ENCODE results near the gene TP53AIP1.

The TP53AIP1 gene, protein sequence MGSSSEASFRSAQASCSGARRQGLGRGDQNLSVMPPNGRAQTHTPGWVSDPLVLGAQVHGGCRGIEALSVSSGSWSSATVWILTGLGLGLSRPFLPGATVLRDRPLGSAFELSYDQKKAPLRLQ

DNA sequence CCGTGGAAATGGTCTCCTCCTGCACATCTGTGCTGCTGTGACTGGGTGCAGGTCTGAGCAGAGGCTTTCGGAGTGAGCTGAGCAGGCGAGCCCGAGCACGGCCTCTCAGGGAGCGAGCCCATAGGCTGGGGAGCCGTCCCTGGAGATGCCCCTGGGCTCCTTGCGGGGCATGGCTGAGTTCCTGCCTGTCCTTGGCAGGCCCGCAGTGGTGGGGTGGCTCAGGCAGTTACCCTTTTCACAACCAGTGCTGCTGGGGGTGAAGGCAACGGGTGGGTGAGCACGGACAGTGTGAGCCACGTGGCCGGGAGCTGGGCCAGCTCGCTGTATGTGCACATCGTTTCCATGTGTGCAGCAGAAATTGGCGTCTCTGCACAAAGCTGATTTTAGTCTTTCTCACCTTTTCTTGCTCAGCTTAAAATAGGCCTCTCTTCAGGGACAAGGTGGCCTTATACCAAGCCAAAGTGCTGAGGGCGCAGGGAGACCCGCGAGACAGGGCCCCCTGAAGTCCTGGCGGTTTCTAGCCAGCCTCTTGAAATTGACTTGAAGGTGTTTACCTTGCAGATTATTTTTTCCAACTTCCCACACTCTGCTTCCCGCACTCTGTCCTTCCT is at the start of gene TP53AIP1:
TSS of gene TP53AIP1 (minus strand) at position 55 of the 611 bp plus-strand sequence. CDS start 5,053 bp downstream, outside the sequence.
- Histone ChIP-seq H3K4me1 (ENCODE audit: control insufficient read depth, insufficient read depth, low read length) (no peaks in the 10 kb centered on the region), H3K4me3 (ENCODE audit: low read length) (no peak within 1 kb of the TSS)

DNA sequence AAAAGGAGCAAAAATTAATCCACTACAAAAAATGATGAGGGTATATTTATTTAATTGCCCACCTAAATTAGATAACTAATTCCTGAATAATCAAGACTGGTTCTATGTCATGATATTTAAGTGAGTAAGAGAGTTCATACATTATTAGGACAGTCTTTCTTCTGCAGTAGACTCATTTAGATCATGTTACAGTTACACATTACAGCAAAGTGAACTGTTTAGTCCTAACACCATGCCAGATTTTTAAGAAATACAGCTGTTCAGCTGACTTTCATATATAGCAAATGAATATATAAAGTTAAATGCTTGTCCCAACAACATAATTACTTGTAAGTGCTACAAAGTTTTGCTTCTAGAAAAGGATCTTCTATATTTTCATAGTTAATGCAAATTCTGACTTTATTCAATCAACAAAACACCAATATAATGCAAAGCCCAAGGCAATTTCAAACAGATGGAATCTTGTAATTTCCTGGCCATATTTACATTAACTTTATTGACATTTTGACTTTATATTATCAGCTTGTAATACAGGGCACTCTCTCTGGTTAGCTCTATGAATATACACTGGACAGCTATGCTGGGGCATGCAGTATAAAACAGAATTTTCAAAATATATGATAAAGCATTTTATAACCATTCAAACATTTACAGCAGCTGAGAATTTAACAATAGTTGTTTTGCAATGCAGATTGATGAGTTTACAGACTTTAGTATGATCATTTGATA is 45.7 kb upstream of the TP53AIP1 start:
- Histone ChIP-seq H3K4me3 (ENCODE audit: low read length) (no peak overlapping the region), H3K27me3 (ENCODE audit: control insufficient read depth, insufficient read depth, low read length) (no peaks in the 10 kb centered on the region), H3K9ac (ENCODE audit: low read length) (no peak overlapping the region), H3K27ac (ENCODE audit: low read depth, low read length) (no peak overlapping the region), H3K4me1 (ENCODE audit: control insufficient read depth, insufficient read depth, low read length) (no peaks in the 10 kb centered on the region), H3K36me3 (ENCODE audit: control insufficient read depth, insufficient read depth, low read length) (no peaks in the 10 kb centered on the region)

More for the DNA sequence above, at the start of gene TP53AIP1:
- H3K36me3 ChIP-seq (ENCODE audit: control insufficient read depth, insufficient read depth, low read length), result no peaks in the 10 kb centered on the region
- H3K27me3 ChIP-seq (ENCODE audit: control insufficient read depth, insufficient read depth, low read length), result no peaks in the 10 kb centered on the region
- H3K27ac ChIP-seq (ENCODE audit: low read depth, low read length), result no peak within 1 kb of the TSS
- no peak within 1 kb of the TSS for H3K9ac ChIP-seq (ENCODE audit: low read length)

DNA sequence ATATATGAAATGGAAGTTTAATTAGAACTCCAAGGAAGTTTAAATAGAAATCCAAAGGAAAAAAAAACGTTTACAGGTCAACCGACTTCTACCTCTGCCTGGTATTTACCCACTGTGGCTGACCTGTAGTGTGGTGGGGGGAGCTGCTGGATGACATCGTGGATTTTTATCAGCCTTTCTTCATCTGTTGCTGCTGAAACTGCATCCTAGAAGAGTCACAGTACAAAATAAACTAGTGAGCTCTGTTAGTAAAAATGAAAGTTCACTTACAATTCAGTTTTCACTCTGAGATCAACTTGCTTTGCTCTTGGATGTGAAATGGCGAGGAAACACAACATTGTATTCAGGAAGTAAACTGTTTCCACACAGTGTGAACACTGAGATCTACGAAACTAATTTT is 43.2 kb upstream of the TP53AIP1 start:
- no peak overlapping the region for H3K27ac ChIP-seq (ENCODE audit: low read depth, low read length)
- H3K9ac ChIP-seq (ENCODE audit: low read length), result no peak overlapping the region
- peaks cover 6% of the 10 kb centered on the region for H3K36me3 ChIP-seq (ENCODE audit: control insufficient read depth, insufficient read depth, low read length)
- H3K27me3 ChIP-seq (ENCODE audit: control insufficient read depth, insufficient read depth, low read length), result no peaks in the 10 kb centered on the region
- H3K4me1 ChIP-seq (ENCODE audit: control insufficient read depth, insufficient read depth, low read length), result no peaks in the 10 kb centered on the region
- no peak overlapping the region for H3K4me3 ChIP-seq (ENCODE audit: low read length)

DNA sequence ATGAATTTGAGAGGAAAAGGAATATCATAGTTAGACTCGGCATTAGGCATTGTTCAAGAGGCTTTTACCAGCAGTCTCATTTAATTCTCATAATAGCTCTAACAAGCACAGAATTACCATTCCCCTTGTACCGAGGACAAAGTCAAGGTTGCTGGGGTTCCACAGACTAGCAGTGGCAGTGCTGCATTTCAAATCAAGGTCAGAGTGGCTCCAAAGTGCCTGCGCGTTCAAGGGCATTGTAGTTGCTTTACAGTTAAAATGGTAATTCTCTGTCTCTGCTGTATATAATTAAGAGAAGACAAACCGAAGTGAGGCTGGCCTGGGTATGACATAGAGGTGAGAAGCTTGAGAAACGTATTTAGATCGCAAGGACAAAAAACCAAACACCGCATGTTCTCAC is 40.4 kb upstream of the TP53AIP1 start:
- Histone ChIP-seq H3K4me3 (ENCODE audit: low read length) (no peak overlapping the region), H3K9ac (ENCODE audit: low read length) (no peak overlapping the region), H3K27ac (ENCODE audit: low read depth, low read length) (no peak overlapping the region), H3K27me3 (ENCODE audit: control insufficient read depth, insufficient read depth, low read length) (no peaks in the 10 kb centered on the region), H3K4me1 (ENCODE audit: control insufficient read depth, insufficient read depth, low read length) (no peaks in the 10 kb centered on the region), H3K36me3 (ENCODE audit: control insufficient read depth, insufficient read depth, low read length) (peaks cover 6% of the 10 kb centered on the region)

DNA sequence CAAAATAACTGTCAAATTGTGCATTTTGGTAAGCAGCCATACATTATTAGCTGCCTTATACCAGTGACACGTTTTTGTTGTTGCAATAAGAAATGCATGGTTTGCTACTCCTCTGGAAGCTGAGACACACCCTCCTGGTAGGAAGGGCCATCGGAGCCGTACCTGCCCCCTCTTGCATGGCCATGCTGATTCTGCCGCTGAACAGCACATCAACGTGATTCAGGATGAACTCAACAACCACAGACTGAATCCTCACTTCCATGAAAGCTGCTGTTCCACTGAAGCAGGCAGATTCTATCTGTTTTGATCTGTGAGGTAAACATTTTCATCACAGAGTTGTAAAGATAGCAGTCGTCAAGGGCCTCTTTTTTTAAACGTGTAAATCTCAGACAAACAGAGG is 38.6 kb upstream of the TP53AIP1 start:
- Histone ChIP-seq H3K9ac (ENCODE audit: low read length) (no peak overlapping the region), H3K36me3 (ENCODE audit: control insufficient read depth, insufficient read depth, low read length) (peaks cover 6% of the 10 kb centered on the region), H3K4me1 (ENCODE audit: control insufficient read depth, insufficient read depth, low read length) (no peaks in the 10 kb centered on the region), H3K27me3 (ENCODE audit: control insufficient read depth, insufficient read depth, low read length) (no peaks in the 10 kb centered on the region), H3K27ac (ENCODE audit: low read depth, low read length) (no peak overlapping the region), H3K4me3 (ENCODE audit: low read length) (no peak overlapping the region)

DNA sequence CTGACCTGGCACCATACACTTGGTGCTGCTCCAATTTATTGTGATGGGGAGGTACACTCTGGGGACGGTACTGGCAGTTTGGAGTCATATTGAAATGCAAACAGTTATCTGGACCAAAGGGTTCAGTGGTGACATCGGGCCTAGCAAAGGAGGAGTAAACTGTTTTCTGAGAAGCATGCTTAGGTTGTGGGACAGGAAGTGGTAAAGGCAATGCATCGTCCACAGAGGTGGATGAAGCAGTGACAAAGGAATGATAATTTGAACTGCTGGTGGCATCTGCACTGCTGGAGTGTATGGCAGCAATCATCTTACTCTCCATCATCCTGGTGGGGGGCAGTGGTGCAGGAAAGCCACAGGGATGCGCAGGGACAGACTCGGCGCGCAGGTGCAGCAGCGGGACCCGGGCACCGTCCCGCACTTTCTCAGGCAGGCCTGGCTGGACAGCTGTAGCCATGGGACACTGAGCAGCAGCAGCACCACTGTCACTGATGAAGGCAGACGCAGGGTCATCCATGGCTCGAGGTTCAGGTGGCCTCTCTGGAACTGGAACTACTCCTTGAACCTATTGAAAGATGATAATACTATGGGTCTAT is 28.0 kb upstream of the TP53AIP1 start:
- Histone ChIP-seq H3K27ac (ENCODE audit: low read depth, low read length) (no peak overlapping the region), H3K4me1 (ENCODE audit: control insufficient read depth, insufficient read depth, low read length) (no peaks in the 10 kb centered on the region), H3K4me3 (ENCODE audit: low read length) (no peak overlapping the region), H3K9ac (ENCODE audit: low read length) (no peak overlapping the region), H3K36me3 (ENCODE audit: control insufficient read depth, insufficient read depth, low read length) (peaks cover 29% of the 10 kb centered on the region), H3K27me3 (ENCODE audit: control insufficient read depth, insufficient read depth, low read length) (no peaks in the 10 kb centered on the region)

DNA sequence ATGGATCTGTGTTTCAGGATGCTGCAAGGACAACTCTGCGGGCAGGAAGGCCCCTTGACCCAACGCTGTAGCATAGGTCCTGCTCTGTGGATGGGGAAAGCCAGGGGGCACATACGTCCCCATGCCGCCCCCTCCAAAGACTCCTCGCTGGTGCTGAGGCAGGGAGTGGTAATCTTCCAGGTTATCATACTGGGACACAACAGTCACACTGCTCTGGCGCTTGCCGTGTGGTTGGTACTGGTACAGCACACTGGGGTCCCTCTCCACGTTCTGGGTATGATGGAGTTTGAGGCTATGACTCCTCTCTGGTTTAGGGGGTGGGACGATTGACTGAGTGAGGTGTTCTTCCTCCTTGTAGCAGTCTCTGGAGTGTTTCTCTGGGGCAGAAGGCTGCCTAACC is 26.2 kb upstream of the TP53AIP1 start:
- Histone ChIP-seq H3K27ac (ENCODE audit: low read depth, low read length) (no peak overlapping the region), H3K27me3 (ENCODE audit: control insufficient read depth, insufficient read depth, low read length) (no peaks in the 10 kb centered on the region), H3K4me1 (ENCODE audit: control insufficient read depth, insufficient read depth, low read length) (no peaks in the 10 kb centered on the region), H3K36me3 (ENCODE audit: control insufficient read depth, insufficient read depth, low read length) (peaks cover 28% of the 10 kb centered on the region), H3K9ac (ENCODE audit: low read length) (no peak overlapping the region), H3K4me3 (ENCODE audit: low read length) (no peak overlapping the region)

DNA sequence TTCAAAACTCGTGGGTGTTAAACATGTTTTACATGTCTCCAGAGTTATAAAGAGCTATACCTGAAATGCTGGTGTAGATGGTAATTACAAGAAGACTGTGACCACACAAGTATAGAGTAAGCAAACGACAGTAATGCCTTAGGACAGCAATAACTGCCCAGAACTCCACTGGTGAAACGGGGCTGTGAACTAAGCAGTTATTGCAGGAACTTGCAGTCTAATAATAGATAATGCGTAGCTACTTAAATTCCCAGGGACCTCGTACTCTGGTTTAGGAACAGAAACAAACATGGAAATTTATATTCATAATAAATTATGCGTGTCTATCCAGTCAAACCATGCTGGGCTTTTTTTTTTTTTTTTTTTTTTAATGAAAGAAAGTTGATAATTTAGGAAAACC is 24.9 kb upstream of the TP53AIP1 start:
- H3K4me3 ChIP-seq (ENCODE audit: low read length), result no peak overlapping the region
- H3K9ac ChIP-seq (ENCODE audit: low read length), result no peak overlapping the region
- H3K36me3 ChIP-seq (ENCODE audit: control insufficient read depth, insufficient read depth, low read length), result peaks cover 22% of the 10 kb centered on the region
- H3K27ac ChIP-seq (ENCODE audit: low read depth, low read length), result no peak overlapping the region
- no peaks in the 10 kb centered on the region for H3K4me1 ChIP-seq (ENCODE audit: control insufficient read depth, insufficient read depth, low read length)
- no peaks in the 10 kb centered on the region for H3K27me3 ChIP-seq (ENCODE audit: control insufficient read depth, insufficient read depth, low read length)

DNA sequence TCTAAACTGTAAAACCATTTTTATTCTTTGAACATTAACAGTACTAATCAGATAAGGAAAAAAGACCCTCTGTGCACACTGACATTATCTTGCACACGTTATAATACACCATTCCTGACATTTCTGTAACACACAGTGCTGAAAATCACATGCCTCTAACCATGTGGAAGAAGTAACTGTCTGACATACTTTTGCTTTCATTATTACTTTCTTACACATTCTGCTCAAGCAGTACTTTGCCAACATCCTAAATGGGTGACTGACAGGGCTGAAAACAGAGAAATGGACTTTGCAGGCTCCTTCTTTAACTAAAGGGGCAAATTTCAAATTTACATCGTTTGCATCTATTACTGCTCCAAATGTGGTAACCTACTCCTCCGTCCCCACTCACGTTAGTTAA is 22.8 kb upstream of the TP53AIP1 start:
- H3K4me3 ChIP-seq (ENCODE audit: low read length), result no peak overlapping the region
- peaks cover 12% of the 10 kb centered on the region for H3K36me3 ChIP-seq (ENCODE audit: control insufficient read depth, insufficient read depth, low read length)
- H3K9ac ChIP-seq (ENCODE audit: low read length), result no peak overlapping the region
- H3K27me3 ChIP-seq (ENCODE audit: control insufficient read depth, insufficient read depth, low read length), result no peaks in the 10 kb centered on the region
- H3K4me1 ChIP-seq (ENCODE audit: control insufficient read depth, insufficient read depth, low read length), result no peaks in the 10 kb centered on the region
- H3K27ac ChIP-seq (ENCODE audit: low read depth, low read length), result no peak overlapping the region

DNA sequence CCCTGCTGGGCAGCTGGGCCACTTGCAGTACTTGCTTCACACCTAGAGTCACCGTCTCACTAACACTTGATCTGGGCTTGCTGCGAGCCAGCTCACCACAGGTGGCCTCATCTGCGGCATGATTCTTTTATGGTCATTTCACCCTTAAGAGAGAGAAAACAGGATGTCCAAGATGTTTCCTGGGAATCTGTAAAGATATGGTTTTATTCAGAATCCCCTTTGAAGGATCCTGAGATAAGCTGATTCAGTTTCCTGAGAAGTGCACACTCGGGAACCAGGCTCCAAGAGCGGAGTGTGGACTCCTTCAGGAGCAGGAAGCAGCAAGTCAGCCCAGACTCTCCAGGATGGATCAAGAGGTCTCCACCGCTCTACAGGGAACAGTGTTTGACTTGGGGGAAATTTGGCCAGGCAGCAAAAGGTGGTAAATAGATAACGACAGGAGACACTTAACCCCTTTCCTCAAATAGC is 21.8 kb upstream of the TP53AIP1 start:
- Histone ChIP-seq H3K4me1 (ENCODE audit: control insufficient read depth, insufficient read depth, low read length) (no peaks in the 10 kb centered on the region), H3K27me3 (ENCODE audit: control insufficient read depth, insufficient read depth, low read length) (no peaks in the 10 kb centered on the region), H3K9ac (ENCODE audit: low read length) (no peak overlapping the region), H3K36me3 (ENCODE audit: control insufficient read depth, insufficient read depth, low read length) (peaks cover 3% of the 10 kb centered on the region), H3K4me3 (ENCODE audit: low read length) (no peak overlapping the region), H3K27ac (ENCODE audit: low read depth, low read length) (no peak overlapping the region)

DNA sequence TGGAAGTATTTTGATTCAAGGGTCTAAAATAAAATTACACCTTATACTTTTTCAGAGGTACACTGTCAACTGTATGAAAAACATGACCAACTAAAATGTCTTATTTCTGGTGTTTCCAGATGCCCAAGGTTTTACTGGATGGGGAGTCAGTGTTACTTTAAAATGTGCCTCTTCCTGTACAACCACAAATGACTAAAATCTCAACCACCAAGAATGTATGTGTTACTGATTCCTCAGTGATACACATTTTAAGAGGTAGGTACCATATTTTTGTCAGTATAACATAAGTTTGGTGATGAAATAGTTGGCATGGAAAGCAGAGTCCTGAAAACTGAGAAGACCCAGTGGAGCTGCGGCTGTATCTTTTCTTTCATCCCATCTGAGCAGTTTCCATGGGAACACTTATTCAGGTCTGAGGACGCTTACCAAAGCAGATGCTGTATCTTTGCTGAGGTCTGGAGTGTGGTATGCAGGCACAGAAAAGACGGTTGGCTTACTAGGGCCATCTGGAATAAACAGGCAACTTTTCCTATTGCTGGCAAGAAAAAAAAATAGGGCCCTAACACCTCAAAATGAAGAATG is 21.2 kb upstream of the TP53AIP1 start:
- no peak overlapping the region for H3K27ac ChIP-seq (ENCODE audit: low read depth, low read length)
- no peaks in the 10 kb centered on the region for H3K27me3 ChIP-seq (ENCODE audit: control insufficient read depth, insufficient read depth, low read length)
- H3K4me1 ChIP-seq (ENCODE audit: control insufficient read depth, insufficient read depth, low read length), result no peaks in the 10 kb centered on the region
- H3K36me3 ChIP-seq (ENCODE audit: control insufficient read depth, insufficient read depth, low read length), result peaks cover 2% of the 10 kb centered on the region
- H3K4me3 ChIP-seq (ENCODE audit: low read length), result no peak overlapping the region
- no peak overlapping the region for H3K9ac ChIP-seq (ENCODE audit: low read length)

DNA sequence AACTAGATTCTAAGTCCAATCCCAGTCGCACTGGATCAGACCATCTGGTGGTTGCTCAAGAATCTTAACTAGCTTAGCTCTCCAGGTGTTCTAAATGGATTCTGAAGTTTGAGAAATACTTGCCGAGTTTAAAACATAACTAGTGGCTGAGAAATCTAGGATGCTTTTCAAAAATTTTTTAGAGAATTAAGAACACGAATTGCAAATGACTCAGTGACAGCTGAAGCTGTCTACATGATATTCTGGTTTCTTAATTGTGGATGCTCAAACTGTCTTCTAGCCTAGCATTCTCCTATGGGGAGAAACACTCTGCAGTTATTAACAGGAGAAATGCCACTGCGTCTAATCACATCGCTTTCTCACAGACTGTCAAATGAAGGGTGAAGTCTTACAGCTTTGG is 20.2 kb upstream of the TP53AIP1 start:
- no peak overlapping the region for H3K9ac ChIP-seq (ENCODE audit: low read length)
- no peaks in the 10 kb centered on the region for H3K4me1 ChIP-seq (ENCODE audit: control insufficient read depth, insufficient read depth, low read length)
- no peak overlapping the region for H3K4me3 ChIP-seq (ENCODE audit: low read length)
- H3K27me3 ChIP-seq (ENCODE audit: control insufficient read depth, insufficient read depth, low read length), result no peaks in the 10 kb centered on the region
- H3K27ac ChIP-seq (ENCODE audit: low read depth, low read length), result no peak overlapping the region
- peaks cover 2% of the 10 kb centered on the region for H3K36me3 ChIP-seq (ENCODE audit: control insufficient read depth, insufficient read depth, low read length)
